ENCODE measurements around the gene CENPP.

- TF ChIP-seq CTCF (IDR thresholded peaks at IDR 0.05; ENCODE audit: insufficient read depth, low read length, poor library complexity, severe bottlenecking) (no peak), EZH2phosphoT487 (conservative IDR thresholded peaks at IDR 0.05; ENCODE audit: low read length) (no peak)
These were observed 137.6 kb downstream of the CENPP start for GRCh38 chr9:92463387-92463786.
